Lung (tissue), 12 donors: Measurements from ENCODE around the gene C10orf95. TPM values are rescaled to one million over a fixed set of nuclear protein-coding genes. Genes with fewer than 3 reads are reported as not detected.

Experiments
- ATAC-seq: fragments of 200-7000 bp; cut with Tn5 transposase; one replicate; pipeline ENCODE4 v1.9.1; 2020; ENCODE audit warnings: moderate number of reproducible peaks; ENCODE audit not compliant: insufficient read depth, low FRiP score
- DNase-seq, 3 donors: peaks; one replicate each; pipeline ENCODE4 v3.0.0-alpha.2; 2013 to 2017
- H3K27ac ChIP-seq, 2 donors: one replicate each; pipeline ENCODE4 v1.5.1; 2013; ENCODE audit warnings: mild to moderate bottlenecking in 2 of 2, moderate library complexity in 2 of 2, control low read depth in 1 of 2, inconsistent platforms in 1 of 2, low read depth in 1 of 2, low read length in 1 of 2
- H3K27me3 ChIP-seq, 3 donors: one replicate each; pipeline ENCODE4 v1.5.1; 2013; ENCODE audit warnings: low read length in 2 of 3; ENCODE audit not compliant: control insufficient read depth in 3 of 3, insufficient read depth in 3 of 3
- H3K36me3 ChIP-seq, 4 donors: one replicate each; pipeline ENCODE4 v1.5.1; 2013; ENCODE audit warnings: low read length in 4 of 4, mild to moderate bottlenecking in 1 of 4, moderate library complexity in 1 of 4; ENCODE audit not compliant: control insufficient read depth in 4 of 4, insufficient read depth in 4 of 4
- H3K4me1 ChIP-seq, 5 donors: one replicate each; pipeline ENCODE4 v1.5.1; 2013; ENCODE audit warnings: low read length in 5 of 5, mild to moderate bottlenecking in 2 of 5, moderate library complexity in 1 of 5; ENCODE audit not compliant: control insufficient read depth in 5 of 5, insufficient read depth in 5 of 5
- H3K4me3 ChIP-seq: one replicate; pipeline ENCODE4 v1.5.1; 2013; ENCODE audit warnings: mild to moderate bottlenecking, control low read depth, moderate library complexity
- H3K9ac ChIP-seq, 2 donors: one replicate each; pipeline ENCODE4 v1.5.1; 2013; ENCODE audit warnings: low read length in 2 of 2, control low read depth in 1 of 2; ENCODE audit not compliant: insufficient read depth in 1 of 2
- H3K9me3 ChIP-seq, 4 donors: one replicate each; pipeline ENCODE4 v1.5.1; 2013; ENCODE audit warnings: low read length in 3 of 4, mild to moderate bottlenecking in 1 of 4, moderate library complexity in 1 of 4; ENCODE audit not compliant: control insufficient read depth in 4 of 4, insufficient read depth in 3 of 4
- WGBS, 2 donors: extraction: QIAGEN DNeasy Blood & Tissue Kit; methylation state at CpG; one replicate each; pipeline ENCODE4 v1.1.7; 2013; 5-methylcytosine and 5-hydroxymethylcytosine counted together
- polyA plus RNA-seq, 2 donors: library from polyadenylated mRNA; stranded (reverse); fragments of 200-250 nt; gene quantifications; one replicate each; pipeline ENCODE4 v1.2.1, GENCODE V29; 2013
- total RNA-seq, 2 donors: library from RNA; depleted of rRNA in 1 of 2; stranded (reverse); fragments of >200 nt in 1 of 2; gene quantifications; one replicate each; pipeline ENCODE4 v1.2.1, GENCODE V29; 2014 to 2021
- TF ChIP-seq, protein P1 (sequence below): IDR thresholded peaks from 2 replicates; pipeline ENCODE4 v1.5.1; 2012; ENCODE audit warnings: mild to moderate bottlenecking; ENCODE audit errors: control extremely low read depth, extremely low read depth
- donor health status: control.
- donor health status: control.
- donor health status: Bipolar disorder and iron deficiency.
- donor health status: healthy.
- donor health status: DM: yes; HTN: yes; CAD: no.

C10orf95 gene
- total and polyA plus RNA-seq, 4 donors, result 3.9 to 20.4 (median 6.2) TPM

GRCh38 chr10:102435529-102436233, 15.7 kb downstream of the C10orf95 start:
- DNase-seq (peak; percentile 62 to 76 (median 63)), ATAC-seq (peak; percentile 8)
- Histone ChIP-seq H3K4me3 (no peak overlapping the region), H3K9me3 (no peaks in the 10 kb centered on the region), H3K27me3 (no peaks in the 10 kb centered on the region), H3K9ac (peak overlapping the region in 1 of 2 donors; percentile 67), H3K36me3 (no peaks in the 10 kb centered on the region), H3K4me1 (peaks cover 0 to 21% (median 11%) of the 10 kb centered on the region in 5 donors), H3K27ac (peak overlapping the region in 1 of 2 donors; percentile 87)
- TF ChIP-seq, protein P1, sequence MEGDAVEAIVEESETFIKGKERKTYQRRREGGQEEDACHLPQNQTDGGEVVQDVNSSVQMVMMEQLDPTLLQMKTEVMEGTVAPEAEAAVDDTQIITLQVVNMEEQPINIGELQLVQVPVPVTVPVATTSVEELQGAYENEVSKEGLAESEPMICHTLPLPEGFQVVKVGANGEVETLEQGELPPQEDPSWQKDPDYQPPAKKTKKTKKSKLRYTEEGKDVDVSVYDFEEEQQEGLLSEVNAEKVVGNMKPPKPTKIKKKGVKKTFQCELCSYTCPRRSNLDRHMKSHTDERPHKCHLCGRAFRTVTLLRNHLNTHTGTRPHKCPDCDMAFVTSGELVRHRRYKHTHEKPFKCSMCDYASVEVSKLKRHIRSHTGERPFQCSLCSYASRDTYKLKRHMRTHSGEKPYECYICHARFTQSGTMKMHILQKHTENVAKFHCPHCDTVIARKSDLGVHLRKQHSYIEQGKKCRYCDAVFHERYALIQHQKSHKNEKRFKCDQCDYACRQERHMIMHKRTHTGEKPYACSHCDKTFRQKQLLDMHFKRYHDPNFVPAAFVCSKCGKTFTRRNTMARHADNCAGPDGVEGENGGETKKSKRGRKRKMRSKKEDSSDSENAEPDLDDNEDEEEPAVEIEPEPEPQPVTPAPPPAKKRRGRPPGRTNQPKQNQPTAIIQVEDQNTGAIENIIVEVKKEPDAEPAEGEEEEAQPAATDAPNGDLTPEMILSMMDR, result no peak
- WGBS, 2 donors, result 3 to 6% methylated on average over 14 of the region's 14 CpGs

GRCh38 chr10:102435133-102435497, 16.2 kb downstream of the C10orf95 start:
- Histone ChIP-seq H3K4me1 (peaks cover 0 to 21% (median 11%) of the 10 kb centered on the region in 5 donors), H3K4me3 (no peak overlapping the region), H3K27me3 (no peaks in the 10 kb centered on the region), H3K9ac (peak overlapping the region in 1 of 2 donors; percentile 67), H3K9me3 (no peaks in the 10 kb centered on the region), H3K36me3 (no peaks in the 10 kb centered on the region), H3K27ac (peak overlapping the region in 1 of 2 donors; percentile 87)
- TF ChIP-seq, protein P1, result no peak
- 41 to 52% methylated on average over 5 of the region's 5 CpGs for WGBS, 2 donors
- DNase-seq (no peak), ATAC-seq (no peak)

GRCh38 chr10:102434394-102435132, 16.8 kb downstream of the C10orf95 start:
- WGBS, 2 donors, result 20 to 29% methylated on average over 9 of the region's 9 CpGs
- peak in 2 of 3 donors; percentile 41 to 55 for DNase-seq
- TF ChIP-seq, protein P1, result no peak
- Histone ChIP-seq H3K4me3 (no peak overlapping the region), H3K9ac (no peak overlapping the region), H3K4me1 (peaks cover 0 to 21% (median 11%) of the 10 kb centered on the region in 5 donors), H3K27me3 (no peaks in the 10 kb centered on the region), H3K9me3 (no peaks in the 10 kb centered on the region), H3K36me3 (no peaks in the 10 kb centered on the region), H3K27ac (peak overlapping the region in 1 of 2 donors; percentile 59)
- peak; percentile 28 for ATAC-seq
